Lung (tissue), 12 donors: ENCODE results near the gene B3GALT5. TPM values are rescaled to one million over a fixed set of nuclear protein-coding genes. Genes with fewer than 3 reads are reported as not detected.

Experiments used
- ATAC-seq: fragments of 200-7000 bp; cut with Tn5 transposase; one replicate; pipeline ENCODE4 v1.9.1; 2020; ENCODE audit warnings: moderate number of reproducible peaks; ENCODE audit not compliant: insufficient read depth, low FRiP score
- DNase-seq, 3 donors: peaks; one replicate each; pipeline ENCODE4 v3.0.0-alpha.2; 2013 to 2017
- H3K27ac ChIP-seq, 2 donors: one replicate each; pipeline ENCODE4 v1.5.1; 2013; ENCODE audit warnings: mild to moderate bottlenecking in 2 of 2, moderate library complexity in 2 of 2, control low read depth in 1 of 2, inconsistent platforms in 1 of 2, low read depth in 1 of 2, low read length in 1 of 2
- H3K27me3 ChIP-seq, 3 donors: one replicate each; pipeline ENCODE4 v1.5.1; 2013; ENCODE audit warnings: low read length in 2 of 3; ENCODE audit not compliant: control insufficient read depth in 3 of 3, insufficient read depth in 3 of 3
- H3K36me3 ChIP-seq, 4 donors: one replicate each; pipeline ENCODE4 v1.5.1; 2013; ENCODE audit warnings: low read length in 4 of 4, mild to moderate bottlenecking in 1 of 4, moderate library complexity in 1 of 4; ENCODE audit not compliant: control insufficient read depth in 4 of 4, insufficient read depth in 4 of 4
- H3K4me1 ChIP-seq, 5 donors: one replicate each; pipeline ENCODE4 v1.5.1; 2013; ENCODE audit warnings: low read length in 5 of 5, mild to moderate bottlenecking in 2 of 5, moderate library complexity in 1 of 5; ENCODE audit not compliant: control insufficient read depth in 5 of 5, insufficient read depth in 5 of 5
- H3K4me3 ChIP-seq: one replicate; pipeline ENCODE4 v1.5.1; 2013; ENCODE audit warnings: mild to moderate bottlenecking, control low read depth, moderate library complexity
- H3K9ac ChIP-seq, 2 donors: one replicate each; pipeline ENCODE4 v1.5.1; 2013; ENCODE audit warnings: low read length in 2 of 2, control low read depth in 1 of 2; ENCODE audit not compliant: insufficient read depth in 1 of 2
- H3K9me3 ChIP-seq, 4 donors: one replicate each; pipeline ENCODE4 v1.5.1; 2013; ENCODE audit warnings: low read length in 3 of 4, mild to moderate bottlenecking in 1 of 4, moderate library complexity in 1 of 4; ENCODE audit not compliant: control insufficient read depth in 4 of 4, insufficient read depth in 3 of 4
- WGBS, 2 donors: extraction: QIAGEN DNeasy Blood & Tissue Kit; methylation state at CpG; one replicate each; pipeline ENCODE4 v1.1.7; 2013; 5-methylcytosine and 5-hydroxymethylcytosine counted together
- polyA plus RNA-seq, 2 donors: library from polyadenylated mRNA; stranded (reverse); fragments of 200-250 nt; gene quantifications; one replicate each; pipeline ENCODE4 v1.2.1, GENCODE V29; 2013
- total RNA-seq, 2 donors: library from RNA; depleted of rRNA in 1 of 2; stranded (reverse); fragments of >200 nt in 1 of 2; gene quantifications; one replicate each; pipeline ENCODE4 v1.2.1, GENCODE V29; 2014 to 2021
- TF ChIP-seq, protein P1 (sequence below): IDR thresholded peaks from 2 replicates; pipeline ENCODE4 v1.5.1; 2012; ENCODE audit warnings: mild to moderate bottlenecking; ENCODE audit errors: control extremely low read depth, extremely low read depth
- donor health status: control.
- donor health status: control.
- donor health status: Bipolar disorder and iron deficiency.
- donor health status: healthy.
- donor health status: DM: yes; HTN: yes; CAD: no.

The B3GALT5 gene
- total and polyA plus RNA-seq, 4 donors, result 0.02 to 1.1 (median 0.50) TPM

DNA sequence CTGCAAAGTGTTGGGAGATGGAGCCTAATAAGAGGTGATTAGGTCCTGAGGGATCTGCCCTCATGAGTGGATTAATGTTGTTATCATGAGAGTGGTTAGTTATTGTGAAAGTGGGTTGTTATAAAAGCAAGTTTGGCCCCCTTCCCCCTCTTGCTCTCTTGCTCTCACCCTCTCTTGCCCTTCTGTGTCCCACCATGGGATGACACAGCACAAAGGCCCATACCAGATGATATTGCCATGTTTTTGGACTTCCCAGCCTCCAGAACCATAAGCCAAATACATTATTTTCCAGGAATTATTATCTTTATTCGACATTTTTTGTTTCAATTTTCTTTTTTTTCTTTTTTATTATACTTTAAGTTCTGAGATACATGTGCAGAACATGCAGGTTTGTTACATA lies 90.8 kb downstream of the B3GALT5 start:
- H3K4me1 ChIP-seq, result peaks cover 0 to 3% (median 0%) of the 10 kb centered on the region in 5 donors
- H3K27me3 ChIP-seq, result peaks cover 0 to 3% (median 0%) of the 10 kb centered on the region in 3 donors
- no peak overlapping the region for H3K4me3 ChIP-seq
- no peak for DNase-seq
- H3K27ac ChIP-seq, result no peak overlapping the region
- 84 to 93% methylated on average over 1 of the region's 1 CpG for WGBS, 2 donors
- peaks cover 0 to 8% (median 2%) of the 10 kb centered on the region in 4 donors for H3K9me3 ChIP-seq
- no peaks in the 10 kb centered on the region for H3K36me3 ChIP-seq
- TF ChIP-seq, protein P1, sequence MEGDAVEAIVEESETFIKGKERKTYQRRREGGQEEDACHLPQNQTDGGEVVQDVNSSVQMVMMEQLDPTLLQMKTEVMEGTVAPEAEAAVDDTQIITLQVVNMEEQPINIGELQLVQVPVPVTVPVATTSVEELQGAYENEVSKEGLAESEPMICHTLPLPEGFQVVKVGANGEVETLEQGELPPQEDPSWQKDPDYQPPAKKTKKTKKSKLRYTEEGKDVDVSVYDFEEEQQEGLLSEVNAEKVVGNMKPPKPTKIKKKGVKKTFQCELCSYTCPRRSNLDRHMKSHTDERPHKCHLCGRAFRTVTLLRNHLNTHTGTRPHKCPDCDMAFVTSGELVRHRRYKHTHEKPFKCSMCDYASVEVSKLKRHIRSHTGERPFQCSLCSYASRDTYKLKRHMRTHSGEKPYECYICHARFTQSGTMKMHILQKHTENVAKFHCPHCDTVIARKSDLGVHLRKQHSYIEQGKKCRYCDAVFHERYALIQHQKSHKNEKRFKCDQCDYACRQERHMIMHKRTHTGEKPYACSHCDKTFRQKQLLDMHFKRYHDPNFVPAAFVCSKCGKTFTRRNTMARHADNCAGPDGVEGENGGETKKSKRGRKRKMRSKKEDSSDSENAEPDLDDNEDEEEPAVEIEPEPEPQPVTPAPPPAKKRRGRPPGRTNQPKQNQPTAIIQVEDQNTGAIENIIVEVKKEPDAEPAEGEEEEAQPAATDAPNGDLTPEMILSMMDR, result no peak
- H3K9ac ChIP-seq, result no peak overlapping the region
- no peak for ATAC-seq

DNA sequence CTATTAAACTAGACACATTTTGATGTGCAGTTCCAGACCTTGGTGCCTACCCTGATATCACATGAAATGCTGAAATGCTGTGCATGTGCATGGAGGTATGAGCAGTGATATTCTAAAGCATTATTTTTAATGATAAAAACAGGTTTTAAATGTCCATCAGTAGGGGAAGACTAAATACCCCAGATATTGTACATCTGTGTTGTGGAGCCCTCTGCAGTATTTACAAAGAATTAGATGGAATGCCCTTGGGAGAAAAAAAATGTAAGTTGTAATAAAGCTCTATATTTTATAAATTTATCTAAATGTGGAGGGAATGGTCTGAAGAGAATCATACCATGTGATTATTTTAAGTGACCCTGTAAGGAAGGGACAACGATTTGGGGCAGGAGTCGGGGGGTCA lies 93.1 kb downstream of the B3GALT5 start:
- H3K9ac ChIP-seq, result no peak overlapping the region
- H3K4me3 ChIP-seq, result no peak overlapping the region
- H3K27me3 ChIP-seq, result peaks cover 0 to 4% (median 3%) of the 10 kb centered on the region in 3 donors
- H3K27ac ChIP-seq, result no peak overlapping the region
- 78 to 82% methylated on average over 2 of the region's 2 CpGs for WGBS, 2 donors
- DNase-seq (no peak), ATAC-seq (no peak)
- H3K9me3 ChIP-seq, result peaks cover 0 to 8% (median 2%) of the 10 kb centered on the region in 4 donors
- peaks cover 0 to 3% (median 0%) of the 10 kb centered on the region in 5 donors for H3K4me1 ChIP-seq
- no peaks in the 10 kb centered on the region for H3K36me3 ChIP-seq
- TF ChIP-seq, protein P1, result no peak

DNA sequence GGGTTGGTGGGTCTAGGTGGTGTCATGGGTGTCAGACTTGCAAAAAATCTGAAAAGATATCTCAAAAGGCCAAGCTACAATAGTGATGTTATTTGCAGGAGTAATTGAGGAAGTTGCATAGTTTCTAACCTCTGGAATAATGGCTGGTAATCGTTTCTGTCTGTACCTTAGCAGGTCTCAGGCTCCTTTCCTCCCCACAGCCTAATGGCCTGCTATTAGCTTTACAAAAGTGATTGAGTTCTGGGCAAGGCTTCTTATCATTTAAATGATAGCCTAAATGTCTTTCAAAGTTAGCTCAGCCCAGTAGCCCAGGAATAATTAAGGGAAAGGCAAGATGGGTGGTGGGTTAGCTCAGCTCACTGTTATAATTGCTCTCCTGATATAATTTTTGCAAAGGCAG lies 94.6 kb downstream of the B3GALT5 start:
- H3K27me3 ChIP-seq, result peaks cover 0 to 4% (median 3%) of the 10 kb centered on the region in 3 donors
- H3K9ac ChIP-seq, result no peak overlapping the region
- H3K36me3 ChIP-seq, result no peaks in the 10 kb centered on the region
- no peak overlapping the region for H3K4me3 ChIP-seq
- peaks cover 0 to 8% (median 2%) of the 10 kb centered on the region in 4 donors for H3K9me3 ChIP-seq
- DNase-seq (no peak), ATAC-seq (no peak)
- no peak overlapping the region for H3K27ac ChIP-seq
- H3K4me1 ChIP-seq, result peaks cover 0 to 3% (median 0%) of the 10 kb centered on the region in 5 donors
- 21 to 24% methylated on average over 1 of the region's 1 CpG for WGBS, 2 donors
- TF ChIP-seq, protein P1, result no peak

DNA sequence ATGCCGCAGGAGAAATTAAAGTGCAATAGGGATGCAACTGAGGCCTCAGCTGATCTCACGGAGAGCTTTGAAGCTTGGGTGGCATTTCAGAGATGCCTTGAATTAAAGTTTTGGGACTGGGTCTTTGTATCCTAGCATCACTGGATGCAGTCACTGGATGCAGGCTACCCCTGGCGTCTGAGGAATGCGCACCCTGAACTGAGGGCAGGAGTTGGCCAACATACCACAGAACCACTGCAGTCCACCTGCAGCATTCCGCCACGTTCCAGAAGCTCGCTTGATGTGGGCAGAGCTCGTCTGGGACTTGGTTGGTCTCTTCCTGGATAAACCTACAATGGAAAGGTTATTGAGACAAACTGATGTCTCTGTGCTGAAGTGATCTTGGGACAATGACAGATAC lies 98.1 kb downstream of the B3GALT5 start:
- 90 to 91% methylated on average over 8 of the region's 8 CpGs for WGBS, 2 donors
- TF ChIP-seq, protein P1, result no peak
- no peak for ATAC-seq

More for the DNA sequence above, 98.1 kb downstream of the B3GALT5 start:
- Histone ChIP-seq H3K27me3 (peaks cover 0 to 4% (median 3%) of the 10 kb centered on the region in 3 donors), H3K4me3 (no peak overlapping the region), H3K36me3 (no peaks in the 10 kb centered on the region), H3K27ac (no peak overlapping the region), H3K9ac (no peak overlapping the region), H3K4me1 (peaks cover 0 to 3% (median 0%) of the 10 kb centered on the region in 5 donors), H3K9me3 (no peaks in the 10 kb centered on the region)
- DNase-seq, result no peak
